GM21526 (cell line): ENCODE measurements around the gene PLD1.
"Not testable (repeated sequence)": the region's sequence is repeated elsewhere in the genome, so short reads cannot be mapped to it uniquely, and the experiment has no call there.

ENCODE experiments used
- ATAC-seq: cut with Tn5 transposase; IDR thresholded peaks from one replicate; pipeline ENCODE4 v1.9.1; 2021; ENCODE audit warnings: moderate library complexity; ENCODE audit not compliant: unreplicated experiment, low FRiP score

Gene PLD1, protein sequence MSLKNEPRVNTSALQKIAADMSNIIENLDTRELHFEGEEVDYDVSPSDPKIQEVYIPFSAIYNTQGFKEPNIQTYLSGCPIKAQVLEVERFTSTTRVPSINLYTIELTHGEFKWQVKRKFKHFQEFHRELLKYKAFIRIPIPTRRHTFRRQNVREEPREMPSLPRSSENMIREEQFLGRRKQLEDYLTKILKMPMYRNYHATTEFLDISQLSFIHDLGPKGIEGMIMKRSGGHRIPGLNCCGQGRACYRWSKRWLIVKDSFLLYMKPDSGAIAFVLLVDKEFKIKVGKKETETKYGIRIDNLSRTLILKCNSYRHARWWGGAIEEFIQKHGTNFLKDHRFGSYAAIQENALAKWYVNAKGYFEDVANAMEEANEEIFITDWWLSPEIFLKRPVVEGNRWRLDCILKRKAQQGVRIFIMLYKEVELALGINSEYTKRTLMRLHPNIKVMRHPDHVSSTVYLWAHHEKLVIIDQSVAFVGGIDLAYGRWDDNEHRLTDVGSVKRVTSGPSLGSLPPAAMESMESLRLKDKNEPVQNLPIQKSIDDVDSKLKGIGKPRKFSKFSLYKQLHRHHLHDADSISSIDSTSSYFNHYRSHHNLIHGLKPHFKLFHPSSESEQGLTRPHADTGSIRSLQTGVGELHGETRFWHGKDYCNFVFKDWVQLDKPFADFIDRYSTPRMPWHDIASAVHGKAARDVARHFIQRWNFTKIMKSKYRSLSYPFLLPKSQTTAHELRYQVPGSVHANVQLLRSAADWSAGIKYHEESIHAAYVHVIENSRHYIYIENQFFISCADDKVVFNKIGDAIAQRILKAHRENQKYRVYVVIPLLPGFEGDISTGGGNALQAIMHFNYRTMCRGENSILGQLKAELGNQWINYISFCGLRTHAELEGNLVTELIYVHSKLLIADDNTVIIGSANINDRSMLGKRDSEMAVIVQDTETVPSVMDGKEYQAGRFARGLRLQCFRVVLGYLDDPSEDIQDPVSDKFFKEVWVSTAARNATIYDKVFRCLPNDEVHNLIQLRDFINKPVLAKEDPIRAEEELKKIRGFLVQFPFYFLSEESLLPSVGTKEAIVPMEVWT

DNA sequence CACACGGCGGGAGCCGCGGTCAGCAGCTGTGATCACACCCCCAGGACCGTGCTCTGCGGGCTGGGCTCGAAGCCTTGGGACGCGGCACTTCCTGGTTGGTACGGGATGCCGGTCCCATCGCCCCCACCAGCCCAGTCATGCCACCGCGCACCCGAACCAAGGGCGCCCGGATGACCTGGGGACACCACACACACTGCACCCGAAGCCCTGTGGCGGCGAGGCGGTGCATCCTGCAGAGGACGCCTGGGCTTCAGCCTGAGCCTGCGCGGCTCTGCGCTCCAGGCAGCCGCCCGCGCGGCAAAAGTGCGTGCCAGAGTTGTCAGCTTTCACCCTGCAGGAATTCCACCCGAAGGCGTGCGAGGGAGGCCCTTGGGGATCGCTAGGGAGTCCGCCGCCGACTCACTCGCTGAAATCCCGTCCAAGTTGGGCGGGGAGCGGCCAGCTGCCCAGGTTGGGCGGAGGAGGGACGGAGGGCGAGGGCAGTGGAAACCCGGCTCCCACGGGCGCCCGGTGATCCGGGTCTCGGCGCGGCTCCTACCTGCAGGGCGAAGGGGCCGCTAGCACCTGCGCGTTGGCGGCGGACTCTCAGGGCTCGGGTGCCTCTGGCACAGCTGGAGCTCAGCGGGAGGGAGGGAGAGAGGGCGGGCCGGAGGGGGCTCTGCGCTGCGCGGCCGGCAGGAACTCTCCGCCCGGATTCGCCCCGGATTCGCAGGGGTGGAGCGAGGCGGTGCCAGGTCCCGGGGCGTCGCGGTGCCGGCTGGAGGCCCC lies at the start of gene PLD1:
TSS of gene PLD1 (minus strand) at position 623 of the 768 bp plus-strand sequence. CDS start 72,432 bp downstream, outside the sequence.
- peak; percentile 53 for ATAC-seq

DNA sequence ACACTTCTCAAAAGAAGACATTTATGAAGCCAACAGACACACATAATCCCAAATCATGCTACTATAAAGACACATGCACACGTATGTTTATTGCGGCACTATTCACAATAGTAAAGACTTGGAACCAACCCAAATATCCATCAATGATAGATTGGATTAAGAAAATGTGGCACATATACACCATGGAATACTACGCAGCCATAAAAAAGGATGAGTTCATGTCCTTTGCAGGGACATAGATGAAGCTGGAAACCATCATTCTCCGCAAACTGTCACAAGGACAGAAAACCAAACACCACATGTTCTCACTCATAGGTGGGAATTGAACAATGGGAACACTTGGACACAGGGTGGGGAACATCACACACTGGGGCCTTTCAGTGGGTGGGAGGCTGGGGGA lies 48.5 kb upstream of the PLD1 start:
- ATAC-seq: not testable (repeated sequence)

DNA sequence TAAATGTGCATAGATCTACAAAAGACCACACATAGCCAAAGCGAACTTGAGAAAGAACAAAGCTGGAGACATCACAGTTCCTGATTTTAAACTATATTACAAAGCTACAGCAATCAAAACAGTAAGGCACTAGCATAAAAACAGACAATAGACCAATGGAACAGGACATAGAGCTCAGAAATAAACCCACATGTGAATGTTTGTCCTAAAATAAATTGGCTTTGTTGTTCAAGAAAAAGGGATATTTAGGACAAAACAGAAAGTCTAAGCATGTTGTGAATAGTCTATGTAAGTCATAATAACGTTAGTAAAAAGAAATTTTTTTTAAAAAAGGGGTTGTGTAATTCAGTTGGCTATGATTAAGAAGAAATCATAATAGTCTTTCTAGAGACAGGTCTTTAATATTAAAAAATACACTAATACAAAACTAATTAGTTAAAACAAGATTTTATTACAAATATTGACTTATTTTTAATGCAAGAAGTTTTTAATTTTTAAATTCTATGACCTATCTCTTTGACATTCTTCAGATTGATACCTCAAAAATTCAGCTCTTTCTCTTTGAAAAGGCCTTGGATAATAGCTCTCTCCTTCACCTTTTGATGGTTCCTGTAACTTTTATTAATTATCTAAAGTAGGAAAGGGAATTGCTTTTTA lies 44.5 kb upstream of the PLD1 start:
- ATAC-seq: no peak

DNA sequence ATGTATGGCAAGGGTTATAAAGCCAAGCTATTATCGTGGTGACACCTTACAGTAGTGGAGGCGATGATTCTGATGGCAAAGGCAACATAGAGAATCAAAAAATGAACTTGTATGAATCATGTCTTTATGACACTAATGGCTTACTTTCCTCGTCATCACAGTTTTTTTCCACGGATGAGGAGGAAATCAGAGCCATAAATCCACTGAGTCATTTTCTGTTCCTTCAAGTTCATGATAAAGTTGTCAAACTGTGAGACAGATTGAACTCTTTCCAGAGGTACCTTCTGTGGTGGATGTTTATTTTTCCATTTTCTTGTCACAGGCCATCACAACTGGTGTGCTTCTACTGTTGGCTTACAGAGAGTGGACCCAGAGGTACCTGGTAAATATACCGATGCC lies 41.4 kb upstream of the PLD1 start:
- no peak for ATAC-seq

DNA sequence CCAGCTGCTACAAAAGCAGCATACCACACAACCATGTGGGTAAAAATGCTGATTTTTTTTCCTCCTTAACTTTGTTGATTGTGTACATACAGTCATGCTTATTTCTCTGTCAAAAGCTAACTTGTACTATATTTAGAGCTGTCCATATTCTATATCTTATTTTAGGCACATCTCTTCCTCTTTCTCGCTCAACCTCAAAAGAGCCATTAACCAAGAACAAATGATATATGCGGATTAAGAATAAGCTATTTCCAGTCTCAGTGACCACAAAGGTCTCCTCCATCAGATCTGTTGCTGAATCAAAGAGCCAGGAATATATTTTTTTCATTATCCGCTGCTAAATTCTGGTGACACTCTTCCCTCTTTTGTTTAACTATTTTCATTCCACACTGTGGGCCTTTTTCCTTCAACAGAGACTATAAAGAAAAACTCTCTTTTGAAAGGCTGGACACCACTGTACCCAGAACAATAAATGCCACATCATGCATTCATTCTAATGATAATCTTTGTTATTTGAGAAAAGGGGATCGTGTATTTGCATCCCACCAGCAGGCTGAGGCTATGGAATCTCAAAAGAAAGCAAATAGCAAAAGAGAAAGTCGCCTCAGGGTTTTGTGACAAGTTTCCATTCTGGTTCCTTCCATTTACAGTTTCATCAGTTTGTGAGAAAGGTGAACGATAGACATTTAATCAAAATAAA lies 40.8 kb upstream of the PLD1 start:
- no peak for ATAC-seq

DNA sequence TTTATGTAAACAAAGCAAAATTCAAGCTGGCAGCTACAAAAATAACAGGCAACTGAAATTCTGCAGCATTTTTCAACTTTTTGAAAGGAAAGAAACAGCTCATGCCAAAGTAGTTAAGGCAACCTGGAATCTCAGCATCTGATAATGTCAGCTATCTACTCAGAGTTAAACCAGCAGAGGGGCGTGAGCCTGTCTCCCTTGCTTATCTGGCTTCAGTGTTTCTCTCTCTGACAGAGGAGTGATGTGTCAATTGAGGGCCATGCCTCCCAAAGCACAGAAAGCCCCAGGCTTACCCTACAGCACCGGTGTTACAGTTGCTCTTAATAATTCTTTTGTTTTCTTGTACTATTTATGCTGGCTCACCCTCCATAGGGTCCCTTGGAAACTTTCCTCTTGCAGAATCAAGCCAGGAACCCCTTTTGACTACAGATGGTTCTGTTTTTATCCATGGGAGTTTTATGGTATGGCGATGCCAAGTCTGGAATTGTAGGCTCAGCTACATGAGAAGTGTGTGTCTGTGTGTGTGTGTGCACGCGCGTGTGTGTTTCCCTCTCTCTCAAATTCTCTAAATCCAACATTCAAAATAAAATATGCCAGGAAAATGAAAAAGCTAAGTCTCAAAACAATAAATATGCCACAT lies 40.2 kb upstream of the PLD1 start:
- no peak for ATAC-seq

DNA sequence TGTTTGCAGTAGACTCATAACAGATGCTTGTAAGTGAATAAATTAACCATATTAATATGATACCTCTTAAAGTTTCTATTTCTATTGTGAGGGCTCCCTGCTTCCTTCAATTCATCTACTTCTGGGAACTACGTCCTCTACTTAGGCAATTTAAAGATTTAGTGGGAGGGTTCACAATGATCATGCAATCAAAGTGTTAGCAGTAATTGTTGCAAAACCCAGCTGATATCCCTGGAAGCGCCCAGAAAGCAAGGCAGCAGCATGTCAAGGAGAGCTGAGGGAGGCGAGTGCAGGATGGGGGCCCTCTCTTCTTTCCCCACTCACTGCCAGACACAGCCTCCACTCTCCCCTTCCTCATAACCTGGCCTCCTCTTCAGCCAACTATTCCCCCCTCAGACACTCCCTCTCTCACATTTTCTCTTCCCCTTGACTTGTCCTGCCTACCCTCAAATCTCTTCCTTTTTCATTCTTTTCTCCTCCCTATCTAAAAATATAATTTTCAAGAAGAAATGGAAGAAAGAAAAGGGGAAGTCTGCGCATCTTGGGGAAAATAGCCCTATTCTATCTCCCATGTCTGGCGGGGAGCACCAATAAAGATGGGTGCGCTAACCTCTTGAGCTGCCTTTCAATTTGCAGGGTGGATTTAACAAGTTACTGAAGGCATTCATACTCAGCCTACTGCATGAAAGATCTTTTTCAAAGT lies 39.5 kb upstream of the PLD1 start:
- ATAC-seq: no peak

DNA sequence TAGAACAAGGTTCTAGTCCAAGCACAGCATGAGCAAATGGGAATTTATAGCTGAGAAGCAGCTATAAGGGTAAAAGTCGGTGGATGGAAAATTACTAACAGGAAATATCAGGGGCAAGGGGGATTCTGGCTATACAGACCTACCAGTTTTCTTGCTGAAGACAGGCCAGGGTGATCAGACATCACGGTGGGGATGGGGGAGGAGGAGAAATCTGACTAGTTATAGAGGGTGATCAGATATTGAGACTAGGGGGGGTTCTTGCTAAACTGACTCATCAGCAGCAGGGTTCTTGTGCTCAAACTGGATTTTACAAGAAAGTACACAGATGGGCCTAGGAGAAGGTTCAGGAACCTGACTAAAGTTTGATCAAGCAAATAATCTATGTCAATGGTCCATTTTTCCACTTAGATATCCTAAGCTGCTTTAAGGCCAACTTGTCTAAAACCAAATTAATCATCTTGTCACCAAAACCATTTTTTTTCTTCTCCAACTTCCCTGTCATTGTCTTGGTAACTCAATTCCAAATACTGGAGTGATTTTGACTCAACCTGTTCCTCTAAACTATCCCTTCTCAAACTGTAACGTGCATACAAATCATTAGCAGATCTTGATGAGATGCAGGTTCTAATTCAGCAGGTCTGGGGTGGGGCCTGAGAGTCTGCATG lies 37.4 kb upstream of the PLD1 start:
- no peak for ATAC-seq

DNA sequence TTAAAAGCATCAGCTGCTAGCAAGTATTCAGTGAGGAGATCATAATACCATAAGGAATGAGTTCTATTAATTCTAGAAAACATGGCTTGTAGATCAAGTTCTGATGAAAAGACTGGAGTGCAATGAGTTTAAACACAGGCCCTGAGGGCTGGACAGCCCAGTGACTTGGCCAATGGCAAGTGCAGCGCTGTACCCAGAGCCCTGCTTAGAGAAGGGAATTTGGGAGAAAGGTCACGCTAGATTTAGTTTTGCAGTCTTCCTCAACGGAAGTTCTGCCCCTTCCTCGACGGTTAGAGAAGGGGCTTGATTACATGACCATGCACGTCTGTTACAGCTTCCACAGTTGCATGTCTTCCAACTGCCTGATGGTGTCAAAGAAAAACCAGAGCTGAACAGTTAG lies 36.9 kb upstream of the PLD1 start:
- ATAC-seq: peak; percentile 4

DNA sequence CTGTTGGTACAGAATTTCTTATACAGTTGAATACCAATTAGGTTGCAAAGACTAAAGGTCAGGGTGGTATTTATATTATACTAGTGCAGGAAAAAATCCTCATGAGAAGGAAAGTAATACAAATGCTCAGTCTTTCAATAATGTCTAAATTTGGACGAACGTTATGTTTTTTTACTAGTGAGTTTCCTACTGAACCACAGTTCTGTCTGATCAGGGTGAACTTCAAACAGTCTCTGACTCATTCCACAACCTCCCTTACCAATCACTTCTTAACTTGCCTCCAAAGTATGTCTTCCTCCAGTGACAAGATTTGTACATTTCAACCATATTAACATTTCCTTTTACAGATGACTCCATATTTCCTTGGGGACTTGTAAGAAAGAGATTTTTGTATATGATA lies 36.3 kb upstream of the PLD1 start:
- ATAC-seq: peak; percentile 98

DNA sequence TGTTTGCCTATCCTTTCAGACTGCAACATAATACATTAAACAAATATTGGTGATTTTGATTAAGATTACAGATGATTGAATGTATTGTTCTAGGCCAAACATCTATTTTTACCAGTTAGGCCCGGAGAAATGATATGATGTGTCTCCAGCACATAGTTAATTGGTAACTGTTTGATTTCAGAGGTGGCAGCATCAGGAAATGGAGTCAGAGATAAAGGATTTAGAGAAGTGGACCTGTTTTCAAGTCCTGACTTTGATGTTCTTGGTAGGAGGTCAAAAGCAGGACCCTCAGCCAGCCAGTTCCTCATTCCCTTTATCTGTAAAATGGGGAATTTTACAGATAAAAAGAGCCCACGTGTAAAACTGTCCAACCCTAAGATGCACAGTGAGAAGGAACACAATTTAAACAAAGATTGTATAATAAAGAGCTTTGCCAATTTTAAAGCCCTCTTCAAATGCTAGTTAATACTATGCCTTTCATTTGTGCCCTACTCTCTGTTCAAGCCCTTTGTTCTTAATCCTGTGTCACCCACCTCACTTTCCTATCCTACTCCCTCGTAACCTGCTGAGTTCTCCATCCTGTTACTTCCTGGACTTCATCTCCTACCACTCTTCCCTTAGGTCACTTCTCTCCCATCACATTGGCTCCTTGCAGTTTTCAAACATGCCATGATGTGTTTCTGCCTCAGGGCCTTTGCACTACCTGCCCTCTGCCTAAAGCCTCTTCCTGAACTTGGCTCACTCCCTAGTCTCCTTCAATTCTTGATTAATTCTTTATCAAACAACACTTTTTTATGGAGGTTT lies 35.4 kb upstream of the PLD1 start:
- ATAC-seq: no peak

DNA sequence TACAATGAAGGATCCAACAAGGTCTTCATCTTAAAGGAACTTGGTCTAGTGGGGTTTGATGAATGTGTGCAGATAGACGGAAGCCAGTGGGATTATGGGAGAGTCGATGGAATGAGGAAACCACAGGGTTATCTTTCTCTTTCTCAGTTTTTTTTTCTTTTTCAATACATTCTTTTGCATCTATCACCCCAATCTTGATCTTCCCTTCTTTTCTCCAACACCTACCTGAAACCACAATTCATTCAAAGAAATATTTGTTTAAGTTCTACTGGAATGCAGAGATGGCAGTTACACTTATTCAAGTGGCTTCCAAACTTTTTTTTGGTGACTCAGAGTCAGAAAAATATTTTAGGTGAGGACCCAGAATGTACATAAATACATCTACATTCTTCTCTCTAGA lies 34.6 kb upstream of the PLD1 start:
- no peak for ATAC-seq

DNA sequence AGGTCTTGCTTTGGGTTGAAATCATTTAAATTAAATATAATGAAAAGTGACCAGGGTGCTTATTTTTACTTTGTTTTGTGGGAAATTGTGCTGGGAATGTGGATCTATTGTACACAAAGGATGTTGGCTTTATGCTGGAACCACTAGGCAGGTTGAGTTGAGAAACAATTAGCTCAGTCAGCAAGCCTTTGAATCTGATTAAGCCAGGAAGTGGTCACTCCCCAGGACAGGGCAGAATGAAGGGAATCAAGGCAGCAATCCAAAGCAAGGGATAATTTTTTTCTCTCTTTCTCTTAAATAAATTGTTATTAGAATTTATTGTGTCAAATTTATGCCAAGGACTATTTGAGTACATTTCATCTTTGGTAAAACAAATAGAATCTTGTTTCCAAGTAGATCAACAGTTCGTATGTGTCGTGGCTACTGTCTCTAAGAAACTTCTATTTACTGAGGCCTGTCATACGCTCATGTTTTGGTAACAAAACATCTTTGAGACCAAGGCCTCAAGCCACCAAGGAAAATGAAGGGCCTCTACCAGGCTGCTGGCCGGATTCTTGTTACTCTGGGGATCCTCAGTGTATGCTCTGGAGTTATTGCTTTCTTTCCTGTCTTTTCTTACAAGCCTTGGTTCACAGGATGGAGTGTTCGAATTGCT lies 32.7 kb upstream of the PLD1 start, which contains the start of gene TMEM212:
TSS of gene TMEM212 (plus strand) at position 486 of the 655 bp plus-strand sequence. CDS start at position 521, 35 bp downstream.
- no peak for ATAC-seq

DNA sequence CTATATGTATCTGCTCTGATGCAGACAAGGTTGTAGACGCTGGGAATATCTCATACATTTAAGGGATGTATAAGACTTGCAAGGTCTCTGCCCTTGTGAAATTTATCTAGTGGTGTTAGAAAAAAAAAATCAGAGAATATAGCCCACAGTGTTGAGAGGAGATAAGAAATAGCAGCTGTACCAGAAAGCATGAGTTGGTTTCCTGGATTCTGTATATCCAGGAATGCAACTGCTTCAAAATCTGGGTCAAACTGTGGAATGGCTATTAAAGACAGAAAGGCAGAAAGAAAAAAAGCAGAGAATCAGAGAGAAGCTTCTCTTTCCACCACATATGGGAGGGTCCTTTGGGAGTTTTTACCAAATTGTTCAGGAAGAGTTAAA lies 31.3 kb upstream of the PLD1 start:
- no peak for ATAC-seq

DNA sequence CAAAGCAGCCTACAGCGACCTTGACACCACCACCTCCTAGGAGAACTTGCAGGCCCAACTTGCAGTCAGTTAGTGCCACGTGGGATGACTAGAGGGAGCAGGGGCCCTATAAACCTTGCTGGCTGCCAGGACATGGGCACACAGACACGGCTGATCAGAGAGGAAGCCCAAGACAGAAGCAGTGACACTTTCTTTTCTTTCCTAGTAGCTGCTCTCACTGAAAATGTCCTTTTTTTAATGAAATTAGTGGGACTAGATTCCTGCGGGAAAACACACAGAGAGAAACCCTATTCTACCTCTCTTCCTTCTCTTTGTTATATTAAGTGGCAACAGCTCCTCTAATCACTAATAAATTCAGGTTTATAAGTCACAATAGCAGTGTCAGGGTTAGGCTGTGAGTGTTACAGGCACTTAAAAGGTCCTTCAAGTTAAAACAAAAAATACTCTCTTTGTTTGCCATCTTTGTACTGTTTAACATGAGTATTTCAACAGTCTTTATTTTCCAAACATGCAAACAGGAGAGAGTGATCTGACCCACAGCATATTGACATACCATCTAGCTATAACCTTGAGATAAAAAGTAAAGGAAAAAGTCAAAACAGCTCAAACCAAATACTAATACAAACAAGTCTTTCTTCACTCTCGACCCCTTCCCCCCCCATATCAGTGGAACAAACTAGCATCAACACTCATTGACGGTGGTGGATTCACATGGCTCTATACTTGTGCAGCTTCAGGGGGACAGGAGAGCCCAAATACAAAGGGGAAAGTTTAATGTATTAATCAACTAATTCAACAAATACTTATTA lies 30.7 kb upstream of the PLD1 start:
- ATAC-seq: no peak

DNA sequence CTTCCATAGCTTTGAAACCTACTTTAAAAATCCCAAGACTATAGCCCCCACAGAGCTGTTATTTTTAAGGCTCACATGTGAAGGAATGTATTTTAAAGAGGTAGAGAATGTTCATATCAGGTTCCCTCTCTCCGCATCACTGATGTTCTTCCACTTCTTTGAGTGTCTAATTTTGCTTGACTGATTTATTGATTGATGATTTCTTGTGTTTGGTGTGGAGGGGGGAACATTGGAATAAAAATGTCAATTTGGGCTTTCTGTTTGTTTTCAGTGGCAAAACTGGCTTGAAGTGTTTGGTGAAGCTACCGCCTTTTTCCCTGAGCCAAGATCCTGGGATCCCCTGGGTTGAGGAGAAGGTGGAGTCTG lies 30.1 kb upstream of the PLD1 start:
- ATAC-seq: no peak
